COLO668 (cell line): ENCODE measurements around the gene AK6.
"Not testable (repeated sequence)": the region's sequence is repeated elsewhere in the genome, so short reads cannot be mapped to it uniquely, and the experiment has no call there.

Experiments used
- DNase-seq: peaks from one replicate; lab custom pipeline; 2025; ENCODE audit not compliant: unreplicated experiment; lab: John Stamatoyannopoulos, UW

Gene AK6

DNA sequence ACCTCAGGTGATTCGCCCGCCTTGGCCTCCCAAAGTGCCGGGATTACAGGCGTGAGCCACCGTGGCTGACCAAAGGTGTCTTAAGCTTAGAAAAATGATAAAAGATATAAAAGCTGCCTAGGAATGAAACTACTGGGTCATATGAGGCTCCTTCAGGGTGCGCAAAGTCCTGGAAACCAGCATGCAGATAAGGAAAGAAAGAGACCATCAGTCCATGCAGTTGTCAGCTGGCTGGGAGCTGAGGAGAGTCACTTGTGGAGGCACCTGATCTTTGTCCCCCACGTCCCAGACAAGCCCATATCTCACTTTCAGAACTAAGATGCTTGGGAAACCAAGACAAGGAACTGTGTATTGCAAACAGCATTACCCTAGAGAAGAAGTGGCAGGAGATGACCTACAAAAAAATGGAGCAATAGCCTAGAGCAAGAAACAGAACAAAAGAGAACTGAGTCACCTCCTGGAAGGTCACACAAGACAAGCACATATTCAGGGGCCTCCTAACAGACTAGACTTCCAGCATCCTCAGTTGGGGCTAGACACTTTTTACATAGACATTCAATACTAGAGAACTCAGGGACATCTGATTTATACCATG is 33.9 kb downstream of the AK6 start:
- DNase-seq: no peak

DNA sequence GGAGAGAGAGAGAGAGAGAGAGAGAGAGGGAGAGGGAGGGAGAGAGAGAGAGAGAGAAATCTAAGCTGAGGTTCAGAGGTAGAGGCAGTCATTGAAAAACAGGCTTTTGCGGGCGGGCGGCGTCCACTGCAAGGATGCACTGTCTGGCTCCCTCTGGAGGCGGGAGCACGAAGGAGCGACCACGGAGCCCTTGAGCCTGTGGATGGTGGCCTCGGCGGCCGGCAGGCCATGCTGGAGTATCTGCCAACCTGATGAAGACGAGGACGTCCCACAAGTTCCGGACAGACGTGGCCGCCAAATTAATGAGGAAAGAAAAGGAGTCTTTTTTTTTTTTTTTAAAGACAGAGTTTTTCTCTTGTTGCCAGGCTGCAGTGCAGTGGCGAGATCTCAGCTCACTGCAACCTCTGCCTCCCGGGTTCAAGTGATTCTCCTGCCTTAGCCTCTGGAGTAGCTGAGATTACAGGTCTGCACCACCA is 34.5 kb downstream of the AK6 start:
- DNase-seq: peak; percentile 77

DNA sequence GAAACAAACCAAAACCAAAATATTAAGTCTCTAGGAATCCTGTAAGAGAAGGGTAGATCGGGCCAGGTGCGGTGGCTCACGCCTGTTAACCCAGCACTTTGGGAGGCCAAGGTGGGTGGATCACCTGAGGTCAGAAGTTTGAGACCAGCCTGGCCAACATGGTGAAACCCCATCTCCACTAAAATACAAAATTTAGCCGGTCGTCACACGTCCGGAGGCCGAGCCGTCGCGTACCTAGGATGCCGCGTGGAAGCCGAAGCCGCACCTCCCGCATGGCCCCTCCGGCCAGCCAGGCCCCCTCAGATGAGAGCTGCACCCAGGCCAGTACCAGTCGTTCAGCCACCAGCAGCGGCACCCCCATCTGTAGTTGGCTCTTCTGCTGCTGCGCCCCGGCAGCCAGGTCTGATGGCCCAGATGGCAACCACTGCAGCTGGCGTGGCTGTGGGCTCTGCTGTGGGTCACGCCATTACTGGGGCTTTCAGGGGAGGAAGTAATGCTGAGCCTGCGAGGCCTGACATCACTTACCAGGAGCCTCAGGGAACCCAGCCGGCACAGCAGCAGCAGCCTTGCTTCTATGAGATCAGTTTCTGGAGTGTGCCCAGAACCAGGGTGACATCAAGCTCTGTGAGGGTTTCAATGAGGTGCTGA is 35.5 kb downstream of the AK6 start:
- DNase-seq: not testable (repeated sequence)

DNA sequence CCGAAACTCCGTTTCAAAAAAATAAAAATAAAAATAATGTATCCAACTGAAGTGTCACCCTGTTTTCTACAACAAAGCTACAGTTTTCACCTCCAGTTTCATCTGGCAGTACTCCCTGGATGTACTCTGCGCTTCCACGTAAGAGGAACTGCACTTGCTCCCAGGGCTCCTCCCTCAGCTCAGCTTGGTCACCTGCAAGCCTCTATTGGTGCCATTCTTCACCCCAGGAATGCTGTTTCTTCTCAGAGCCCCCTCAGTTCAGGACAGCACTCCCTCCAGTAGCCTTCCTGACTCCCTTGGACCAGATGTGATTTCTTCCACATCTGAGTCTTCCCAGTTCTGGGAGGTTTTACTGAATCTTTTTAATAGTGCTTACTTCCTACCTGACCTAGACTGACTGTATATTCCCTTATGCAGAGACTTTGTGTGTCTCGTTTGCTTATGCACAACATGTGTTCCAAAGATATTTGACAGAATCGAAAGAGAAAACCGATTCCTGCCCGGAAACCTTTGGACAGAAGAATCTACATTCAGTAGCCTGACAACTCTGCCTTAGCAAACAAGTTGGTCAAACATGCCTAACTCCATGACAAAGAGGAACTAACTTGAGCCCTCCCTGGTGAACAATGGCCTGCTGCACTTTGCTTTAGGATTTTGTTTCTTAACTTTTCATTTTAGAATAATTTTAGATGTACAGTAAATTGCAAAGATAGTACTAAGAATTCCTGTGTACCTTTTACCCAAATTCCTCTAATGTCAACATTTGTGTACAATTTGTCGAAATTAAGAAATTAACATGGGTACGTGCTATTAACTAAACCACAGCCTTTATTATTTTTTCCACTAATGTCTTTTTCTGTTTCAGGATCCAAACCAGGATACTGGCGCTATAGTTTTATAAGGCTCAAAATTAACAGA is 37.5 kb downstream of the AK6 start:
- peak; percentile 8 for DNase-seq

DNA sequence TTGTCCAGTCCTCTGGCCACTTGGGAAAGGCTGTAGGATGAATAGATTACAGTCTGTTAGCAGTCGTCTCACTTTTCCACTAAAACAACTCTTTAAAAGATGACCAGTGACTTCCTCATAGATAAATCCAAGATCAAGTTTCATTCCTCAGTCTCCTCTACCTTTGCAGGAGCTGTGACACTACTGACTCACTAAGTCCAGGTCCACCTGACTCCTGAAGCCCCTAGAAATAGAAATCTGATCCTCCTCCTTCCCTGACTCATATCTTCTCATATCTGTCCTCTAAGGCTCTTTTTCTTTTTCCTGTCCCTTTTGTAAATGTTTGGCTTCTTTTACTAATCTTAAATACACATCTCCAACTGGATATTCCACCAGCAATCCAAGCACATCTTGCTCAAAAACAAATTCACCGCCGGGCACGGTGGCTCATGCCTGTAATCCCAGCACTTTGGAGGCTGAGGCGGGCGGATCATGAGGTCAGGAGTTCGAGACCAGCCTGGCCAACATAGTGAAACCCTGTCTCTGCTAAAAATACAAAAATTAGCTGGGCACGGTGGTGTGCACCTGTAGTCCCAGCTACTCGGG is 39.3 kb downstream of the AK6 start:
- no peak for DNase-seq

DNA sequence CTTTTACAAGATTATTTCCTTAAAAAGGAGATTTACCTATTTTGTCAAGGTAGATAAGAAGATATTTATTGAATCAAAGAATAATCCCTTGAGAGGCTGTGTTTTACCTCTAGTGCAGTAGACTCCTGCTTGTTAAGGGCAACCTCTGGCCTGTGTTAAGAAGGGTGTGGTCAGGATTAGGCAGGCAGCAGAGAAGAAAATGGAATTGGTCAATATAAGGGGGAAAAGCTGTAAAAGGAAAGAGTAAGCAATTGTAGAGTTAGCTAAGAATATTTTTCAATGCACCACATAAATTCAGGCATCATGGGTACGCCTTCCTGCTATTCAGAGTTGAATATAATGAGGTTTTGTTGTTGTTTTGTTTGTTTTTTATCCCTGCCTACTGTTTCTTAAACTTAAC is 43.0 kb downstream of the AK6 start:
- no peak for DNase-seq

DNA sequence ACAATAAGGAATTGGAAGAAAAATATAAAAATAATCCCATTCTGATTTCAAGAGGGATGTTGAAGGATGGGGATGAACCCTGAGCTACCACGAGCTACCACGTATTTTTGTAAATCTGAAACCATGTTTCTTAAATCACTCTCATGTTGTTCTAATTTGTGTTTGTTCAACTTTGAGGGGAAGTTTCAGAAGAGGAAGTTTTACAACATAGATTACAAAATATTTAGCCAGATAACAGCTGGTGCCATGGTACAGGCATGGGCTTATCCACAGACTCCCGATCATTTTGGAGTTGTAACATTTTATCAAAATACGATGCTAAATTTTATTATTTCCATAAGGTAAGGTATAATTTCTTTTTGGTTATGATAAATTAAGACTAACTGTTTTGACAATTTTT is 51.9 kb downstream of the AK6 start:
- DNase-seq: no peak

DNA sequence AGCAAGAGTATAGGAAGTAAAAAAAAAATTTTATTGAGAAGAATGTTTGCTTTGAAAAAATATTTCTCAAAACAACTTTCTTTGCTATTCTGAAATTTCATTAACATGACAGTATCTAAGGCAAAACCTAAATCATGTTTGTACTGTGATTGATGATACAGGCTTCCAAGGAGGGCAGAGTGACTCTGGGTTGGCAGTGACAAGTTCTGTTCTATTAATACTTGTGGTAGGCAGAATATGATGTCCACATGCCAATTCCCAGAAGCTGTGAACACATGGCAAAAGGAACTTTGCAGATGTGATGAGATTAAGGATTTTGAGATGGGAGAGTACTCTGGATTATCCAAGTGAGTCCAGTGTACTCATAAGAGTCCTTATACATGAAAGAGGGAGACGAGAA is 53.3 kb downstream of the AK6 start:
- no peak for DNase-seq

DNA sequence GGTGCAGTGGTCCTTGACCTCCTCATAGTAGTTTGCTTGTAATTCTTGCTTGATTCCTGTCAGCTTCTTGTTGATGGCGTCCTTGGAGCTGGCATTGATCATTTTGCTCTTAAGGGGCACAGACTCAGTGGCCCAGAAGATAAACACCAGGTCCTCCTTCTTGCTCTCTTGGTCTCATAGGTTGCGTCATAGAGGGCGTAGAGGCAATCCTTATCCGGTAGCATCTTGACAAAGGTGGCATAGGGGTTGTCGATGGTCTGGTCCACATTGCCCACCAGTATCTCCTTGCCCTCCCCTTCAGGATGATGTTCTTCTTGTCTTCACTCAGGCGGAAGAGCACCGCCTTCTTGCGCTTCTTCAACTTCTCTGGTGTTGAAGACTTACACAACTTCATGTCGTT is 55.9 kb downstream of the AK6 start:
- no peak for DNase-seq

DNA sequence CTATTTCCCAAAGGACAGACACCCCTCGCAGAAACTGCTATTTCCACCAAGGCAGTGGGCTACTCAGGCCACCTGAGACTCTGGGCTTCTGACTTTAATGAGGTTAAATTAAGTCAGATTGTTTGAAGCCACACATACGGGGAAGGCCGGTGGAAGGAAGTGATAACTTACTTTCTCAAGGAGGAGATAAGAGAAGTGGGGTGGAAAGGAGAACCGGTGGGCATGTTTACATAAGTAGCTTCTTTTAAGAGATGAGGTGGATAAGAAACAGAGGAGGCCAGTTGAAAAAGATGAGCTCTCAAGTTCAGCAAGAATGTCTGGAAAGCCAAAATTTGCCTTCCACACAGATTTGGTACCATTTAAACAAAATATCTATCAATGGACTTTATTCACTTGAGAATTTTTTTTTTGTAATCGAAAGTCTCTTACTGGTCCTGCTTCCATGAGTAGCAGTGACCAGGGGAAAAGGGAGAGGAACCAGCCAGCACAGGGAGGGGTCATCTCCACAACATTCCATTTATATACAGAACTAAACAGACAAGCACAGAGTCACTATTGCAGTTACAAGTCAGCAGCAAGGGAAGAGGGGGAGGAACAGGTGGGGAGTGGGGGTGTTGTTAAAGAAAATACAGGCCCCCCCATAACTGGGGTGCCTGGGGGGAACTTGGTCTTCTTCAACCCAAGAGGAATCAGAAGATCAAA is 56.7 kb downstream of the AK6 start:
- DNase-seq: no peak

DNA sequence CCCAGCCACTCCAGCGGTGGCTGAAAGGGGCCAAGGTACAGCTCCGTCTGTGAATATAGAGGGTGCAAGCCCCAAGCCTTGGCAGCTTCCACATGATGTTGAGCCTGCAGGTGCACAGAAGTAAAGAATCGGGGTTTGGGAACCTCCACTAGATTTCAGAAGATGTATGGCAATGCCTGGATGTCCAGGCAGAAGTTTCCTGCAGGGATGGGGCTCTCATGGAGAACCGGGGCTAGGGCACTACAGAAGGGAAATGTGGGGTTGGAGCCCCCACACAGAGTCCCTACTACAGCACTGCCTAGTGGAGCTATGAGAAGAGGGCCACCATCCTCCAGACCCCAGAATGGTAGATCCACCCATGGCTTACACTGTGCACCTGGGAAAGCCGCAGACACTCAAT is 59.9 kb downstream of the AK6 start:
- no peak for DNase-seq

DNA sequence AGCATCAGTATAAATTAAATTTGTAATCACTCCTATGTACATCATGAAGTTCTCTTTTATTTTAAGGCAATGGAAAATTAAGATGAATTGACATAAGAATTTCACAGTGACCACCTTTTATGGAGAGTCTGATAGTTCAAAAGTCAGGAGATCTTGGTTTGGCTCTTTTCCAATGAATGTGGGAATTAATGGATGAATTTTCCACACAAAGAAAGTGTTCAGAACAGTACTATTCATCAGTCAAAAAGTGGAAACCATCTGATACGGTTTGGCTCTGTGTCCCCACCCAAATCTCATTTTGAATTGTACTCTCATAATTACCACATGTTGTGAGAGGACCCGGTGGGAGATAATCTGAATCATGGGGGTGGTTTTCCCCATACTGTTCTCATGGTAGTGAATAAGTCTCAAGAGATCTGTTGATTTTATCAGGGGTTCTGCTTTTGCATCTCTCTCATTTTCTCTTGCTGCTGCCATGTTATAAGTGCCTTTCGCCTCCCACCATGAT is 61.2 kb downstream of the AK6 start:
- no peak for DNase-seq

DNA sequence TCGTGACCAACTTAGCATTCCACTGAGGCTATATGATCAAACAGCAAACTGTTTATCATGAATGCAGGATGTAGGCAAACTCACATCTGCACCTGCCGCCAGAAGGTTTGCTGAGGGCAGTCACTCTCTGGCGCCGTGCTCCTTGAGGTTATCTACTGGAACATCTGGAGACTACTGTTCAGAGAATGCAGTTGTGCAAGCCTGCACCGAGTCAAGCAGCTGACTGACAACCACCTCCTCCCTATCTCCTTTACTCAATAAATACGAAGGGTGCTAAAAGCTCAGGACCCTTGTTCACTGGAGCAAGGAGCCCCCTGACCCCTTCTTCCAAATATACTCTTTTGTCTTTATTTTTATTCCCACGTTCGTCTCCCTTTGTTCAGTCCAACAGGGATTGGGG is 63.8 kb downstream of the AK6 start:
- no peak for DNase-seq
